ENCODE data around the gene ARRB1.

The ARRB1 gene

DNA sequence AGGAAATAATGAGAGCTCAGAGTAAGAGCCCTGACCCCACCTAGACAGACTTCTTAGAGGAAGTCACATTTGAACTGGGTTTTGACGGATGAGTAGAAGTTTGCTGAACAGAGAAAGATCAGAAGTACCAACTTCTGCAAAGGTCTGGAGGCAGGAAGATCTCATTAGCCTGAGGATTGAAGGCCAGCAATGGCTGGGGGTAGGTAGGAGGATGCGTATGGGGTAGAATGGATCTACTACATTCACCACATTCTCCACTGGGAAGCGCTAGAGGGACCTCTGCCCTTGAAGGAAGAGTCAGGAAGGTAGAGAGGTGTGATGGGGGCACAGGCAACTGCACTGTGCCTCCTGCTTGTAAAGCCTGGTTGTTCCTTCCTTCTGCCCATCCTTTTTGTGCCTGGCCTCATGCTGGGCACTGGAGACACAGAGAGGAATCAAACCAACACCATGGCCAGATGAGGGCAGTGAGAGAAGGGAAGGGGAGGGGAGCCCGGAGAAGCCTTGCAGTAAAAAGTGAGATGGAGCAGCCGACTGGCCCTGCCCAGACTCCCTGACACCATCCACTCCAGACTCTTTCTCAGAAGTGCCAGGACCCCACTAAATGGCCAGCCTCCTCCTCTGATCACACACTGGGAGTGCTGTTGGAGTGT is 106.0 kb downstream of the ARRB1 start:
- CTCF ChIA-PET, result interaction anchor here (0.6 to 9.3 kb wide), 13 partner anchors 11 to 543 kb away, joined by 3 to 273 read pairs (median 3); no protein-coding TSS in a partner anchor
- no peaks in the 10 kb centered on the region for H3K4me1 ChIP-seq (ENCODE audit: control insufficient read depth, insufficient read depth, low read length)
- POLR2A ChIA-PET, result no interaction called here
- H3K27ac ChIP-seq (ENCODE audit: extremely low read depth, low read depth, low read length), result no peak overlapping the region
- H3K36me3 ChIP-seq (ENCODE audit: control insufficient read depth in 2 of 2, insufficient read depth in 1 of 2, low read length in 2 of 2), result no peaks in the 10 kb centered on the region
- H3K4me3 ChIP-seq (ENCODE audit: low read depth, low read length), result no peak overlapping the region
- TF ChIP-seq ZBTB7A (tag by site-specific recombination; IDR thresholded peaks at IDR 0.05; ENCODE audit: low read depth) (no peak), GLIS2 (tag by site-specific recombination; IDR thresholded peaks at IDR 0.05) (0 out of 2 replicates have a peak, but pooled peaks have one; percentile 28), ZNF311 (tag by site-specific recombination; IDR thresholded peaks at IDR 0.05; ENCODE audit: borderline replicate concordance) (no peak), ZBTB17 (tag by site-specific recombination; IDR thresholded peaks at IDR 0.05) (0 out of 2 replicates have a peak, but pooled peaks have one; percentile 24), ZFP3 (tag by site-specific recombination; IDR thresholded peaks at IDR 0.05; ENCODE audit: low read depth) (peak; percentile 76)
- no peaks in the 10 kb centered on the region for H3K9me3 ChIP-seq (ENCODE audit: control insufficient read depth, insufficient read depth, low read depth, low read length)

DNA sequence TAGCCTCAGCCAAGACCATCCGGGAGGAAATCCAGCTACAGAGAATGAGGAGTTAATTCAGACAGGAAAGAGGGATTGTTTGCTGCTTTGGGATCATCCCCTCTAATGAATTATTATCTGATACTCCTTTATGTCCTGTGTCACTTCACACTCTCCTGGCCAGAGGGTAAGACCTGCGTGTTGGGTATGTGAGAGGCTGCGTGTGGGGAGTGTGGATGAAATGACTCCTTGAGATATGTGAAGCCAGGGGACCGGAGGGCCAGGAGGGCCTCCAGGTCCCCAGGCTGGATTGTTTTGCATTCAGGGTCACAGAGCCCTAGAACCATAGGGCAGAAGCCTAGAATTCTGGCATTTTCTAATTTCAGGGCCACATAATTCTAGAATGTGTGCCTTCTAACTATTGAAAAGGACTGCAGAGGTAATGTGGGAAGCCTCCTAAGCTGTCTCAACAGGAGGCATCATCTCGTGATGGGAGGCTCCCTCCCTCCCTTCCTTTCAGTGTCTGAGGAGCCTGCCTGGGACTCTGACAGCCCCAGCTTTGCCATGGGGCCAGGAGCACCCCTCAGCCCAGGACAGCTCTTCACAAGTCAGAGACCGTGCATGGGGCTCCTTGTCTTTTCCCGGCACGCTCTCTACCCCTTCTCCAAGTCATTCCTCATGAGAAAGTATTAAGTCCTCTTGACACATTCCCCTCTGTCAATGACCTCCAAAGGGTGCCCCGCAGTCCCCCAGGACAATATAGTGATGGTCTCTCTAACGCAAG is 107.2 kb downstream of the ARRB1 start:
- CTCF ChIA-PET, result interaction anchor here (0.8 to 9.3 kb wide), 13 partner anchors 10 to 318 kb away, joined by 3 to 273 read pairs (median 3); no protein-coding TSS in a partner anchor
- POLR2A ChIA-PET, result no interaction called here

More for the DNA sequence above, 107.2 kb downstream of the ARRB1 start:
- Histone ChIP-seq H3K4me3 (ENCODE audit: low read depth, low read length) (no peak overlapping the region), H3K9me3 (ENCODE audit: control insufficient read depth, insufficient read depth, low read depth, low read length) (no peaks in the 10 kb centered on the region), H3K4me1 (ENCODE audit: control insufficient read depth, insufficient read depth, low read length) (no peaks in the 10 kb centered on the region), H3K27ac (ENCODE audit: extremely low read depth, low read depth, low read length) (no peak overlapping the region), H3K36me3 (ENCODE audit: control insufficient read depth in 2 of 2, insufficient read depth in 1 of 2, low read length in 2 of 2) (no peaks in the 10 kb centered on the region)
- TF ChIP-seq ZNF391 (tag by site-specific recombination; IDR thresholded peaks at IDR 0.05; ENCODE audit: borderline replicate concordance, low read depth) (no peak), ZNF341 (tag by site-specific recombination; IDR thresholded peaks at IDR 0.05; ENCODE audit: low read depth) (no peak), ZNF555 (tag by site-specific recombination; conservative IDR thresholded peaks at IDR 0.05) (no peak), ZNF10 (tag by site-specific recombination; IDR thresholded peaks at IDR 0.05) (no peak), ZBTB10 (tag by site-specific recombination; IDR thresholded peaks at IDR 0.05) (no peak), ZNF404 (tag by site-specific recombination; IDR thresholded peaks at IDR 0.05) (no peak), ZNF449 (tag by site-specific recombination; IDR thresholded peaks at IDR 0.05) (no peak), OSR2 (tag by site-specific recombination; IDR thresholded peaks at IDR 0.05) (no peak), KLF7 (tag by site-specific recombination; IDR thresholded peaks at IDR 0.05; ENCODE audit: borderline replicate concordance) (no peak), ZNF529 (tag by site-specific recombination; IDR thresholded peaks at IDR 0.05; ENCODE audit: insufficient replicate concordance) (no peak), ZNF24 (tag by site-specific recombination; IDR thresholded peaks at IDR 0.05) (no peak), ZNF37A (tag by site-specific recombination; IDR thresholded peaks at IDR 0.05) (no peak), ZNF626 (tag by site-specific recombination; IDR thresholded peaks at IDR 0.05) (no peak)
